ENCODE results near the gene LATS2.
"Not testable (repeated sequence)": the region's sequence is repeated elsewhere in the genome, so short reads cannot be mapped to it uniquely, and the experiment has no call there.

The LATS2 gene

GRCh38 chr13:21055511-21056045 lies 5.8 kb downstream of the LATS2 start:
- TF ChIP-seq, protein P1, sequence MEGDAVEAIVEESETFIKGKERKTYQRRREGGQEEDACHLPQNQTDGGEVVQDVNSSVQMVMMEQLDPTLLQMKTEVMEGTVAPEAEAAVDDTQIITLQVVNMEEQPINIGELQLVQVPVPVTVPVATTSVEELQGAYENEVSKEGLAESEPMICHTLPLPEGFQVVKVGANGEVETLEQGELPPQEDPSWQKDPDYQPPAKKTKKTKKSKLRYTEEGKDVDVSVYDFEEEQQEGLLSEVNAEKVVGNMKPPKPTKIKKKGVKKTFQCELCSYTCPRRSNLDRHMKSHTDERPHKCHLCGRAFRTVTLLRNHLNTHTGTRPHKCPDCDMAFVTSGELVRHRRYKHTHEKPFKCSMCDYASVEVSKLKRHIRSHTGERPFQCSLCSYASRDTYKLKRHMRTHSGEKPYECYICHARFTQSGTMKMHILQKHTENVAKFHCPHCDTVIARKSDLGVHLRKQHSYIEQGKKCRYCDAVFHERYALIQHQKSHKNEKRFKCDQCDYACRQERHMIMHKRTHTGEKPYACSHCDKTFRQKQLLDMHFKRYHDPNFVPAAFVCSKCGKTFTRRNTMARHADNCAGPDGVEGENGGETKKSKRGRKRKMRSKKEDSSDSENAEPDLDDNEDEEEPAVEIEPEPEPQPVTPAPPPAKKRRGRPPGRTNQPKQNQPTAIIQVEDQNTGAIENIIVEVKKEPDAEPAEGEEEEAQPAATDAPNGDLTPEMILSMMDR (IDR thresholded peaks at IDR 0.05; ENCODE audit: borderline replicate concordance, insufficient read depth, low read depth, low read length) = no peak
- H3K4me3 ChIP-seq (ENCODE audit: low read depth, low read length) = no peak overlapping the region

DNA sequence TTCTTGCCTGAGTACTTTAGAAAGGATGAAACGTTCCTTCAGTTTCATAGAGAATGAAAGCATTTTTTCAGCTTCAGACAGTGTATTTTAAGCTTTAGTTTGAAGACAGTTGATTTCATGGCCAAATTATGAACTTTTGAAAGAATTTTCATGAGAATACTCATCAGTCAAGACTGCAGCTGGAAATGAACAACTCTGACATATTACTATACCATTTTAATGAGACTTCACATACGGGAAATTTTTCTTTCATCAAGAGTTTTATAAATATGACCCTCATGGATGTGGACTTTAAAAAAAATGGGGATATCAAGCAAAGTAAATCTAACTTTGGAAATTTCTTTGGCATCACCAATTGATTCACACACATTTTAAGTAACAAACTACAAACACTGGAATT lies 6.4 kb downstream of the LATS2 start:
- no peak overlapping the region for H3K4me3 ChIP-seq (ENCODE audit: low read depth, low read length)
- TF ChIP-seq, protein P1 (IDR thresholded peaks at IDR 0.05; ENCODE audit: borderline replicate concordance, insufficient read depth, low read depth, low read length) = no peak

DNA sequence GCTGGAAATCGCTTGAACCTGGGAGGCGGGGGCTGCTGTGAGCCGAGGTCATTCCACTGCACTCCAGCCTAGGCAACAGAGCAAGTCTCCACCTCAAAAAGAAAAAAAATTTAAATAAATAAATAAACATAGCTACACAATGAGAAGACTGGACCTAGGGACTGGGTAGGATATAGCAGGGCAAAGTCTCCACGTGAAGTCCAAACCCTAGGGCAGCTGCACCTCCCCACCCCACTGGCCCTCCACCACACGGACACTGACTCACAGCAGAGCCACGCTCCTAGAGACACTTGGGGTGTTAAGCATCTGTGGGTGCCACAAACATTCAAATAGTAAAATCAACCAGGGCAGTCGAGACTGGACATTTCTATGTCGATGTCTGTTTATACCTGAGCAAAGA lies 7.1 kb downstream of the LATS2 start:
- TF ChIP-seq, protein P1 (IDR thresholded peaks at IDR 0.05; ENCODE audit: borderline replicate concordance, insufficient read depth, low read depth, low read length) = no peak
- H3K4me3 ChIP-seq (ENCODE audit: low read depth, low read length) = no peak overlapping the region

DNA sequence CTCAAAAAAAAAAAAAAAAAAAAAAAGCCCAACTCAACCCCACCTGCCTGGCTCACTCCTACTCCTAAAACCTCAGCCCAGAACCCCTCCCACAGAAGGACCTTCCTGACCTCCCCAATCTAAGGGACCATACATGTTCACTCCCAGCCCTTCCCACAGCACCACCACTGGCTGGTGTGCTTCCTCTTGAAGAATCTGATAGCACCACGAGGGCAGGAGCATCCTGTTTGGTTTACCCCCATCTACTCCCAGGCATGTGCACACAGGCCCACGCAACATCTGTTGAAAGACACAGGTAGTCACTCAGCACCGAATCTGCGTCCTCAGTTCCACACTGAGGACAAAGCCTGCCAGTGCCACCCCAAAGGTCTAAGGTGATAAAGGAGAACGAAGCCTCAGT lies 8.2 kb downstream of the LATS2 start:
- TF ChIP-seq, protein P1 (IDR thresholded peaks at IDR 0.05; ENCODE audit: borderline replicate concordance, insufficient read depth, low read depth, low read length) = no peak
- no peak overlapping the region for H3K4me3 ChIP-seq (ENCODE audit: low read depth, low read length)

GRCh38 chr13:21051675-21052074 lies 9.7 kb downstream of the LATS2 start:
- H3K4me3 ChIP-seq (ENCODE audit: low read depth, low read length) = no peak overlapping the region

GRCh38 chr13:21050288-21051197 lies 10.8 kb downstream of the LATS2 start:
- TF ChIP-seq, protein P1 (IDR thresholded peaks at IDR 0.05; ENCODE audit: borderline replicate concordance, insufficient read depth, low read depth, low read length) = no peak

More at GRCh38 chr13:21051675-21052074, 9.7 kb downstream of the LATS2 start:
- TF ChIP-seq, protein P1 (IDR thresholded peaks at IDR 0.05; ENCODE audit: borderline replicate concordance, insufficient read depth, low read depth, low read length) = no peak

GRCh38 chr13:21049731-21050130 lies 11.7 kb downstream of the LATS2 start:
- H3K4me3 ChIP-seq (ENCODE audit: low read depth, low read length) = not testable (repeated sequence)

More at GRCh38 chr13:21050288-21051197, 10.8 kb downstream of the LATS2 start:
- no peak overlapping the region for H3K4me3 ChIP-seq (ENCODE audit: low read depth, low read length)
